Measurements from ENCODE around the gene PLPPR5.

PLPPR5 gene

GRCh38 chr1:98967122-98967521 lies 37.5 kb downstream of the PLPPR5 start:
- no peak for DNase-seq

GRCh38 chr1:98965394-98965793 lies 39.3 kb downstream of the PLPPR5 start:
- DNase-seq, result no peak

GRCh38 chr1:98964198-98964597 lies 40.5 kb downstream of the PLPPR5 start:
- no peak for DNase-seq

GRCh38 chr1:98963064-98963758 lies 41.5 kb downstream of the PLPPR5 start:
- DNase-seq, result no peak

- DNase-seq, result no peak
Measured at GRCh38 chr1:98962156-98962555, 42.5 kb downstream of the PLPPR5 start.

GRCh38 chr1:98949621-98950020 lies 55.0 kb downstream of the PLPPR5 start:
- DNase-seq, result no peak

GRCh38 chr1:98949166-98949565 lies 55.5 kb downstream of the PLPPR5 start:
- no peak for DNase-seq

GRCh38 chr1:98947071-98947470 lies 57.6 kb downstream of the PLPPR5 start:
- DNase-seq, result no peak

- DNase-seq, result no peak
Measured at GRCh38 chr1:98940722-98941079, 64.0 kb downstream of the PLPPR5 start.

GRCh38 chr1:98940069-98940721 lies 64.5 kb downstream of the PLPPR5 start:
- DNase-seq, result peak; percentile 20

- DNase-seq, result no peak
Measured at GRCh38 chr1:98939471-98939870, 65.2 kb downstream of the PLPPR5 start.

- DNase-seq, result no peak
Measured at GRCh38 chr1:98937347-98937746, 67.3 kb downstream of the PLPPR5 start.

- DNase-seq, result no peak
Measured at GRCh38 chr1:98932184-98932583, 72.5 kb downstream of the PLPPR5 start.

GRCh38 chr1:98931128-98931835 lies 73.4 kb downstream of the PLPPR5 start:
- DNase-seq, result no peak

GRCh38 chr1:98929437-98929836 lies 75.2 kb downstream of the PLPPR5 start:
- DNase-seq, result no peak

- DNase-seq, result no peak
Measured at GRCh38 chr1:98926597-98926996, 78.1 kb downstream of the PLPPR5 start.

- DNase-seq, result no peak
Measured at GRCh38 chr1:98924977-98925376, 79.7 kb downstream of the PLPPR5 start.

- DNase-seq, result no peak
Measured at GRCh38 chr1:98923667-98924066, 81.0 kb downstream of the PLPPR5 start.

GRCh38 chr1:98921817-98922216 lies 82.8 kb downstream of the PLPPR5 start:
- DNase-seq, result no peak

GRCh38 chr1:98920441-98921110 lies 84.1 kb downstream of the PLPPR5 start:
- DNase-seq, result no peak

GRCh38 chr1:98919652-98920051 lies 85.0 kb downstream of the PLPPR5 start:
- DNase-seq, result no peak

GRCh38 chr1:98919211-98919610 lies 85.5 kb downstream of the PLPPR5 start:
- no peak for DNase-seq

- DNase-seq, result no peak
Measured at GRCh38 chr1:98914547-98914946, 90.1 kb downstream of the PLPPR5 start.

- DNase-seq, result no peak
Measured at GRCh38 chr1:98910827-98911226, 93.8 kb downstream of the PLPPR5 start.

Data from CD4-positive, alpha-beta T cell treated with Interleukin-17A for 4 hours (primary cell).